ENCODE measurements around the gene SLC49A4.

- TF ChIP-seq YY1 (IDR thresholded peaks at IDR 0.05; ENCODE audit: insufficient read depth, insufficient read length) (no peak), ZNF274 (IDR thresholded peaks at IDR 0.05; ENCODE audit: low read depth, low read length) (no peak), SUZ12 (IDR thresholded peaks at IDR 0.05; ENCODE audit: extremely low read depth, insufficient read depth, insufficient read length) (no peak)
Observed at GRCh38 chr3:122748347-122748746, 46.5 kb upstream of the SLC49A4 start.
